Body of pancreas (tissue), 4 donors: ENCODE measurements around the gene KRTAP5-3.

ENCODE experiments used
- CTCF ChIP-seq, 7 experiments: fragments of 450-650 bp in 4 of 7; fragments of 200-600 bp in 3 of 7; sonication (generic) in 3 of 7; IDR thresholded peaks; one replicate each; pipeline ENCODE4 v1.5.1; 2016 to 2019; ENCODE audit warnings: antibody characterized with exemption in 7 of 7
- POLR2A ChIP-seq, 3 donors: fragments of 450-650 bp; IDR thresholded peaks; one replicate each; pipeline ENCODE4 v1.6.1; 2016; ENCODE audit warnings: antibody characterized with exemption in 3 of 3, mild to moderate bottlenecking in 2 of 3

- peak; percentile 41 to 51 (median 46) for TF ChIP-seq POLR2A (IDR thresholded peaks at IDR 0.05)
- no peak for TF ChIP-seq CTCF (IDR thresholded peaks at IDR 0.05)
These were observed 37.1 kb downstream of the KRTAP5-3 start for GRCh38 chr11:1570896-1571759.
